Measurements from ENCODE around the gene KSR2.

KSR2 gene

DNA sequence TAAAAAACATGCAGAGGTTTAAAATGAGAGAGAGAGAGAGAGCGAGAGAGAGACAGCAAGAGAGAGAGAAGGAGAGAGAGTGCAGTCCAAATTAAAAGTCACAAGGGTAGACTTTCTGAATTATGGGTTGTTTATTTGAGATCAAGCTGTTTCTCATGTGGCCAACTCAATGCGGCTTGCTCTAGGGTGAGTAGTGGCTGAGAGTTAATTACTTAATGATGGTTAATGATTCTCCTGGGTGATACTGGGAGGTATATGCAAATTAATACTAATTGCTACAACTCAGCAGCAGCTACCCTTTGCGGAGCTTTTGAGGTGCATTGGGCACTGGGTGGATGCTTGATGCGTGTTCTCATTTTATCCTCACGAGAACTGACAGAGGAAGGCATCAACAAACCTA, 485.3 kb downstream of the KSR2 start:
- Histone ChIP-seq H3K4ac (ENCODE audit: low read depth, low read length) (no peak overlapping the region), H4K12ac (ENCODE audit: low read depth, low read length) (no peak overlapping the region), H3K4me2 (ENCODE audit: low read length) (no peak overlapping the region), H2AK5ac (ENCODE audit: low read length) (no peak overlapping the region), H3K14ac (ENCODE audit: low read length) (no peak overlapping the region), H2AFZ (ENCODE audit: insufficient read depth, low read length, poor library complexity) (no peak overlapping the region), H3K79me2 (ENCODE audit: control insufficient read depth, insufficient read depth, low read length, poor library complexity) (no peaks in the 10 kb centered on the region), H3K36me3 (ENCODE audit: control insufficient read depth in 1 of 2, insufficient read depth in 2 of 2, low read length in 2 of 2) (no peaks in the 10 kb centered on the region), H3K9ac (ENCODE audit: low read length) (no peak overlapping the region), H3K27me3 (ENCODE audit: insufficient read depth, low read length) (no peaks in the 10 kb centered on the region), H3K79me1 (ENCODE audit: low read length) (no peaks in the 10 kb centered on the region), H2BK12ac (ENCODE audit: low read length) (no peak overlapping the region), H3K4me3 (ENCODE audit: low read depth, low read length) (no peak overlapping the region), H3K4me1 (ENCODE audit: control insufficient read depth in 1 of 2, insufficient read depth in 2 of 2, low read length in 2 of 2) (peaks cover 0 to 3% of the 10 kb centered on the region in 2 experiments), H3K23ac (ENCODE audit: low read length) (no peak overlapping the region), H3K18ac (ENCODE audit: low read length) (no peak overlapping the region), H2BK5ac (ENCODE audit: low read depth, low read length, poor library complexity) (no peak overlapping the region), H4K91ac (ENCODE audit: low read depth, low read length) (no peak overlapping the region), H3K27ac (ENCODE audit: low read depth, low read length) (no peak overlapping the region), H2BK120ac (ENCODE audit: insufficient read depth, low read length, poor library complexity) (no peak overlapping the region), H3K9me3 (ENCODE audit: insufficient read depth, low read depth, low read length) (no peaks in the 10 kb centered on the region), H4K8ac (ENCODE audit: low read depth, low read length) (no peak overlapping the region)
- no peak for DNase-seq
- no CpG with 5 or more reads among the region's 5 CpGs for WGBS (ENCODE audit: extremely low coverage, insufficient coverage, insufficient read length)

DNA sequence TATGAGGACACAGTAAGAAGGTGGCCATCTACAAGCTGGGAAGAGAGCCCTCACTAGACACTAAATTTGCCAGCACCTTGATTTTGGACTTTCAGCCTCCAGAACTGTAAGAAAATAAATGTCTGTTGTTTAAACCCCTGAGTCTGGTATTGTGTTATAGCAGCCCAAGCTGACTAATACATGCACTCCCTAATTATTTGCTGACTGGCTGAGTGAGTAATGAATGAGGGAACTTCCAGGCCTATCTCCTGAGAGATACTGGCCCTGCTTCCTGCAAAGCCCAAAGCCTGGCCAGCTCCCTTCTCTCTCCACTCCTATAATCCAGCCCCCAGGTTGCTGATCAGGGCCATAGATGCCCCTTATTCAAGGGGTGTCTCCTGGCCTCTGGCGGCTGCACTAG, 487.3 kb downstream of the KSR2 start:
- no peak overlapping the region for H3K4me3 ChIP-seq (ENCODE audit: low read depth, low read length)
- no peak overlapping the region for H4K8ac ChIP-seq (ENCODE audit: low read depth, low read length)
- no peak overlapping the region for H3K23ac ChIP-seq (ENCODE audit: low read length)
- H3K27me3 ChIP-seq (ENCODE audit: insufficient read depth, low read length): no peaks in the 10 kb centered on the region
- no peak overlapping the region for H2BK12ac ChIP-seq (ENCODE audit: low read length)
- H3K14ac ChIP-seq (ENCODE audit: low read length): no peak overlapping the region
- no peak overlapping the region for H3K27ac ChIP-seq (ENCODE audit: low read depth, low read length)
- H3K79me2 ChIP-seq (ENCODE audit: control insufficient read depth, insufficient read depth, low read length, poor library complexity): no peaks in the 10 kb centered on the region
- H3K9me3 ChIP-seq (ENCODE audit: insufficient read depth, low read depth, low read length): no peaks in the 10 kb centered on the region
- H3K36me3 ChIP-seq (ENCODE audit: control insufficient read depth in 1 of 2, insufficient read depth in 2 of 2, low read length in 2 of 2): no peaks in the 10 kb centered on the region
- no peak for DNase-seq
- no peak overlapping the region for H2AFZ ChIP-seq (ENCODE audit: insufficient read depth, low read length, poor library complexity)
- H3K4me2 ChIP-seq (ENCODE audit: low read length): no peak overlapping the region
- H2BK120ac ChIP-seq (ENCODE audit: insufficient read depth, low read length, poor library complexity): no peak overlapping the region
- H4K12ac ChIP-seq (ENCODE audit: low read depth, low read length): no peak overlapping the region
- H3K18ac ChIP-seq (ENCODE audit: low read length): no peak overlapping the region
- no peak overlapping the region for H4K91ac ChIP-seq (ENCODE audit: low read depth, low read length)
- no CpG with 5 or more reads among the region's 1 CpG for WGBS (ENCODE audit: extremely low coverage, insufficient coverage, insufficient read length)
- H3K79me1 ChIP-seq (ENCODE audit: low read length): no peaks in the 10 kb centered on the region
- H3K4ac ChIP-seq (ENCODE audit: low read depth, low read length): no peak overlapping the region
- H2AK5ac ChIP-seq (ENCODE audit: low read length): no peak overlapping the region
- no peak overlapping the region for H3K9ac ChIP-seq (ENCODE audit: low read length)
- no peaks in the 10 kb centered on the region for H3K4me1 ChIP-seq (ENCODE audit: control insufficient read depth in 1 of 2, insufficient read depth in 2 of 2, low read length in 2 of 2)
- H2BK5ac ChIP-seq (ENCODE audit: low read depth, low read length, poor library complexity): no peak overlapping the region

- H3K9me3 ChIP-seq (ENCODE audit: insufficient read depth, low read depth, low read length): peaks cover 2% of the 10 kb centered on the region
- no peak overlapping the region for H3K27ac ChIP-seq (ENCODE audit: low read depth, low read length)
- no peak overlapping the region for H2BK5ac ChIP-seq (ENCODE audit: low read depth, low read length, poor library complexity)
- no peak overlapping the region for H2BK120ac ChIP-seq (ENCODE audit: insufficient read depth, low read length, poor library complexity)
- H3K79me2 ChIP-seq (ENCODE audit: control insufficient read depth, insufficient read depth, low read length, poor library complexity): no peaks in the 10 kb centered on the region
- H4K8ac ChIP-seq (ENCODE audit: low read depth, low read length): no peak overlapping the region
- no peaks in the 10 kb centered on the region for H3K27me3 ChIP-seq (ENCODE audit: insufficient read depth, low read length)
- H3K4ac ChIP-seq (ENCODE audit: low read depth, low read length): no peak overlapping the region
- no peak overlapping the region for H2AK5ac ChIP-seq (ENCODE audit: low read length)
- H4K91ac ChIP-seq (ENCODE audit: low read depth, low read length): no peak overlapping the region
- no peaks in the 10 kb centered on the region for H3K36me3 ChIP-seq (ENCODE audit: control insufficient read depth in 1 of 2, insufficient read depth in 2 of 2, low read length in 2 of 2)
- H2AFZ ChIP-seq (ENCODE audit: insufficient read depth, low read length, poor library complexity): no peak overlapping the region
- no peak overlapping the region for H3K14ac ChIP-seq (ENCODE audit: low read length)
- no peak overlapping the region for H4K12ac ChIP-seq (ENCODE audit: low read depth, low read length)
- H2BK12ac ChIP-seq (ENCODE audit: low read length): no peak overlapping the region
- H3K4me1 ChIP-seq (ENCODE audit: control insufficient read depth in 1 of 2, insufficient read depth in 2 of 2, low read length in 2 of 2): no peaks in the 10 kb centered on the region
- WGBS (ENCODE audit: extremely low coverage, insufficient coverage, insufficient read length): no CpG with 5 or more reads among the region's 7 CpGs
- H3K4me3 ChIP-seq (ENCODE audit: low read depth, low read length): no peak overlapping the region
- no peak overlapping the region for H3K4me2 ChIP-seq (ENCODE audit: low read length)
- H3K18ac ChIP-seq (ENCODE audit: low read length): no peak overlapping the region
- DNase-seq: no peak
- H3K79me1 ChIP-seq (ENCODE audit: low read length): no peaks in the 10 kb centered on the region
- no peak overlapping the region for H3K23ac ChIP-seq (ENCODE audit: low read length)
- H3K9ac ChIP-seq (ENCODE audit: low read length): no peak overlapping the region
Measured at GRCh38 chr12:117476341-117476740, 492.4 kb downstream of the KSR2 start.

DNA sequence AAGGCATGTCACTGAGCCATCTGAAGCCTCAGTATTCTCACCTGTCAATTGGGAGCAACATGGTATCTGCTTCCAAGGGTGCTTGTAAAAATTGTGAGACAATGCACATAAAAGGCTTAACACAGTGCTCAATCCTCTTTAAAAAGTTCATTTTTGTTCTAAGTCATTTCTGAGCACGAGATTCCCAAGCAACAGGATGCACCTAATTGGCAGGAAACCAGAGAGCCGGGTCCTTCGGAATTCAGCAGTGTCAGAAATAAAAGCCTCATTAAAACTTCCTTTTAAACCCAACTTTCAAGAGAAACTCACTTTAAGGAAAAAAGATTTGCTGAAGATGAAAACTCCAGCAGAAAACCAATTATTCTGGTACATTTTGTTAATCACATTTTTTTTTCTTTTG, 494.9 kb downstream of the KSR2 start:
- Histone ChIP-seq H3K14ac (ENCODE audit: low read length) (no peak overlapping the region), H3K27ac (ENCODE audit: low read depth, low read length) (no peak overlapping the region), H2BK120ac (ENCODE audit: insufficient read depth, low read length, poor library complexity) (no peak overlapping the region), H4K91ac (ENCODE audit: low read depth, low read length) (no peak overlapping the region), H2BK5ac (ENCODE audit: low read depth, low read length, poor library complexity) (no peak overlapping the region), H3K36me3 (ENCODE audit: control insufficient read depth in 1 of 2, insufficient read depth in 2 of 2, low read length in 2 of 2) (no peaks in the 10 kb centered on the region), H3K9me3 (ENCODE audit: insufficient read depth, low read depth, low read length) (peaks cover 2% of the 10 kb centered on the region), H3K27me3 (ENCODE audit: insufficient read depth, low read length) (no peaks in the 10 kb centered on the region), H3K4me3 (ENCODE audit: low read depth, low read length) (no peak overlapping the region), H2AK5ac (ENCODE audit: low read length) (no peak overlapping the region), H4K12ac (ENCODE audit: low read depth, low read length) (no peak overlapping the region), H4K8ac (ENCODE audit: low read depth, low read length) (no peak overlapping the region), H3K79me2 (ENCODE audit: control insufficient read depth, insufficient read depth, low read length, poor library complexity) (no peaks in the 10 kb centered on the region), H2AFZ (ENCODE audit: insufficient read depth, low read length, poor library complexity) (no peak overlapping the region), H2BK12ac (ENCODE audit: low read length) (no peak overlapping the region), H3K4ac (ENCODE audit: low read depth, low read length) (no peak overlapping the region), H3K18ac (ENCODE audit: low read length) (no peak overlapping the region), H3K79me1 (ENCODE audit: low read length) (no peaks in the 10 kb centered on the region), H3K23ac (ENCODE audit: low read length) (no peak overlapping the region), H3K4me1 (ENCODE audit: control insufficient read depth in 1 of 2, insufficient read depth in 2 of 2, low read length in 2 of 2) (no peaks in the 10 kb centered on the region), H3K4me2 (ENCODE audit: low read length) (no peak overlapping the region), H3K9ac (ENCODE audit: low read length) (no peak overlapping the region)
- WGBS (ENCODE audit: extremely low coverage, insufficient coverage, insufficient read length): no CpG with 5 or more reads among the region's 3 CpGs
- DNase-seq: no peak
